HG03039 (cell line): Measurements from ENCODE around the gene FAXC.
"Not testable (repeated sequence)": the region's sequence is repeated elsewhere in the genome, so short reads cannot be mapped to it uniquely, and the experiment has no call there.

Source experiments
- ATAC-seq: cut with Tn5 transposase; IDR thresholded peaks from one replicate; pipeline ENCODE4 v1.9.1; 2021; ENCODE audit warnings: mild to moderate bottlenecking, moderate library complexity; ENCODE audit not compliant: unreplicated experiment

Gene FAXC

DNA sequence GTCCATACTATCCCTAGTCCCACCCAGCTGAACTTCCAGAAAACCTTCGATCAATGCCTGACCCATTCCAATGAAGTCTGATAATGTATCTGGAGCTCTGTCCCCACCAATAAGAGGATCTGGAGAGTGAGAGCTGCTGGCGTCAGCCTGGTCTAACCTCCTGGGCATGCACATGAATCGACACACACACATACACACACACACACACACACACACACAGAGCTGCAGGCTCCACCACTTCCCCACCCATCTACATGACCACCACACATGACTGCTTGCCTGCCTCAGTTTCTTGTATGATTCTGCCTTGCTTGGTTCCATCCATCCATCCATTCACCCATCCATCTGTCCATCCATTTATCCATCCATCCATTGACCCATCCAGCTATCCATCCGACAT is 60.8 kb downstream of the FAXC start:
- ATAC-seq, result no peak

DNA sequence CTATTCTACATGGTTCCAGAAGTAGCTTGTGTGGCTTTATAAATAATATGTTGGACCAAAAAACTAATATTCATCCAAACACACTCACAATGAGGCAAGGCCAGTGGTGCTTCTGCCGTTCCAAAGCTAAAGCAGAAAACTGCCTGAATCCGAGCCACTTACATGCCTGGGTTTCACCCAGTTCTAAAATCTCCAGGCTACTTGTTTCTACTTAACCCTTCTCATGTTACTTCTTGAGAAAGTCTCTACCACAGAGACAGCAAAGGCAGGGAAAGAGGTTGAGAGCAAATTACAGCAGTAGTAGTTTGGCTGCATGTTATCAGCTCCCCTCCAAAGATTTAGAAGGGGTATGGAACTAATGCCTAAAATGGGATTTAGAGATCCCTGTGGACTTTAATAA is 62.0 kb downstream of the FAXC start:
- ATAC-seq, result no peak

DNA sequence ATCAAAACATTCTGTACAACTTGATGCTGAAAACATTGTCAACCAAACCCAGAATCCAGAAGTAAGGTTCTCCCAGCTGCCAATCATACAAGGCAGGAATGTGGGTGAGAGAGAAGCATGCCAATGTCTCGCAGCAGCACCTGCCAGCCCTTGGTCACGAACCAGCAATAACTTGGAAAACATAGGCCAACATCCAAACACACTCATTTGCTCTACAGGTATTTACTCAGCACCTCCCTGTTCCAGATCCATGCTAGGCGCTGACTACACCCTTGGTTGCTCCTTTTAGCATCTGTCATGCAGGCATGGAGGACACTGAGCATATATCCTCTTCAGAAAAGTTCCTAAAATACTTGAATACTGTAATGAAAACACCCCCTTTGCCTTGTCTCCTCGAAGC is 63.6 kb downstream of the FAXC start:
- ATAC-seq, result no peak

DNA sequence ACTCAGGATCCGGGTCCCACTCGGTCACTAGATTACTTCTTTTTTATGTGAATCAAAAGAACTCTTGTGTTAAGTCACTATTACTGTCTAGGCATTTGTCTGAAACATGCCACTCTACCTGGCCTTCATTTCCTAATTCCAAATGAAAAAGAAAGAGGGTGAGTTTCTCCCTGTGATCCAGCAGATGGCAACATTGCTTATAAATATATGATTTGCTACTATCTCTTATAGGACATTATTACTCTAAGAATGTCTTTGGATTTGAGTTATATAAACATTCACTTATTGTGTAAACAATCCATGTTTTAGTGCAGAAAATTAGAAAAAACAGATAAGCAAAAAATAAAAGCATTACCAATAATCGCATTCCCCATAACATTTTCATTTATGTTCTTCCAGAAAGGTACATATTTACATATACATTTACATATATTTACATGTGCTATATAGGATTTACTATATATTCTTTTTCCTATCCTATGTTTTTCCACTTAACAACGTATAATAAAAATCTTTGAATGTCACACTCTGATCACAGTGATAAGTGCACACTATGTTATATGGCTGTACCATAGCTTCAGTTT is 66.9 kb downstream of the FAXC start:
- no peak for ATAC-seq

DNA sequence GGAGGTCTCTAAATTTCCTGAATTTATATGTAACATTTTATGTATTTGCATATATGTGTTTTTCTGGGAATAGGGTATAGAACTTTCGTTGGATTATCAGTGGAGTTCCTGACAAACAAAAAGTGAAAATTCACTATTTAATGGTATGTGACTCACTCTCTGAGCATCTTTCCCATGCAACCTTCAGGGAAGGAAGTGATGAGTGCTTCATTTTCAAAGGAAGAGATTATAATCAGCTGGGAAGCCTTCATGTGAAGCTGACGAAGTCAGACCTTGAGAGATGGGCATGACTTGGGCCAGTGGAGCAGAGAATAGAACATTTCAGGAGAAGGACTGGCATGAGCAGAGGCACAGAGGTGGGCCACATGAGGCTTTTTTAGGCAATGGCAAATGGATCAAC is 72.7 kb downstream of the FAXC start:
- no peak for ATAC-seq

- no peak for ATAC-seq
These were observed 78.6 kb downstream of the FAXC start for GRCh38 chr6:99270826-99271225.

- no peak for ATAC-seq
These were observed 79.4 kb downstream of the FAXC start for GRCh38 chr6:99270030-99270429.

DNA sequence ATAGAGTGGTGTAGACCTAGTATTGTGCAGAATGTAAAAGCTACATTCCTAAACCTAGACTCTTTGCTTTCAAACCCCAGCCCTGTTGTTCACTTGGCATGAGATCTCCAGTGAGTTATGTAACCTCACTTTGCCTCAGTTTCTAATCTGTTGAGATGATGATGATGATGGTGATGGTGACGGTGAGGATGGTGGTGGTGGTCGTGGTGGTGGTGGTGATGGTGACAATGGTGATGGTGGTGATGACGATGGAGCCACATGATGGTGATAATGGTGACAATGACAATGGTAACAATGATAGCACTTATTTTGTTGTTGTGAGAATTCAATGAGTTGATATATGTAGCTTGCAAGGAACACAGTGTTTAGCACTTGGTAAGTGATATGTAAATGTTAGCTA is 80.3 kb downstream of the FAXC start:
- no peak for ATAC-seq

DNA sequence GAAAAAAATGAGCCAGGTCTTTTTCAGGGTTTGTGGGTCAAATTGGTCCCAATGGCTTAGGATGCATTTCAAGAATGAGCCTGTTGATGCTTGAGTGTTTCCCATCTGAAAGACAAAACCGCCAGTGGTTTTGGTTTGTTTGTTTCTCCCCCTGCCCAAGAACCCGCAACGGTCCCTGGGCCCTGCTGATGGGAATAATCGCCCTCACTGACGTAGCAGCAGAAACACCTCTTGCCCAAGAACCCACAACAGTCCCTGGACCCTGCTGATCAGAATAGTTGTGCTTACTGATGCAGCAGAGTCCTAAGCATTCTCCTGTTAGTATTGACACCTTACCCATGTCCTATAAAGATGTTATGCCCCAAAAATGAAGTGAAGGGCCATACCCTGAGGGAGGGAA is 82.5 kb downstream of the FAXC start:
- ATAC-seq, result not testable (repeated sequence)

GRCh38 chr6:99265447-99265846 is 84.0 kb downstream of the FAXC start:
- not testable (repeated sequence) for ATAC-seq

- no peak for ATAC-seq
These were observed 94.6 kb downstream of the FAXC start for GRCh38 chr6:99254616-99255550.

DNA sequence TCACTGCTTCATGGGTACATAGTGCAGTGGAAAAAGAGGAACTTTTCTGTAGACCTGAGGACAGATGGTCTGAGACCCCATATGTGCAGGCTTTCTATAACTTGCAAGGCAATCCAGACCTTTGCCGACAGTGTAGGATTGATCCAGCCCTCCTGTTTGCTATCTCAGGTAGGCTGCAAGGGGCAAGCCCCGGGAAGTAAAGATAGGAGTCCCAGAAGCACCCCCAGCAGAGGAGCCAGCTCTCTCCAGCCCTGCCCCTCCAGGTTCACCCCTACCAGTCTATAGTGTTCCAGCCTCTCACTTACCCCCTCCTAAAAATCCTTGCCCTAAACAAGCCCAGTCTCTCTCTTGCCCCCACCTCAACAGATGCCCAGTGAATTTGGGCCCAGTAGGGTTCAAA is 96.2 kb downstream of the FAXC start:
- no peak for ATAC-seq

DNA sequence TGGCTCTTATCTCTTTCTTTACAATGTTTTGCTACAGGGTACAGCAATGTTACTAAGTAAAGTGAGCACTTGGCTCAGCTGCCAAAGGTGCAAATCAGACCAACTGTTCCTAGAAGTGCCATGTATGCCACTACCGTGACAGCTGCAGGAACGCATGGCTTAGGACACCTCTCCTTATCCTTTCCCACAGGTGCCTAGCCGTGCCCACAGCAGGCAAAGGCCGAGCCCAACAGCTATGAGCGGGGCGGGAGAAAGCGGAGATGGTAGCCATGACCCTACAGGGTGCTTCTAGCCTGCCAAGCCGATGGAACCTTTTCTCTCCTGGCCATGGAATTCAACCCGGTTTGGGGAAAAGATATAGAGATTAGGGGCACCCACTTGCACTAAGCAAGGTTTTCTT is 97.1 kb downstream of the FAXC start:
- ATAC-seq, result no peak

- ATAC-seq, result no peak
These were observed 99.0 kb downstream of the FAXC start for GRCh38 chr6:99250476-99250875.

DNA sequence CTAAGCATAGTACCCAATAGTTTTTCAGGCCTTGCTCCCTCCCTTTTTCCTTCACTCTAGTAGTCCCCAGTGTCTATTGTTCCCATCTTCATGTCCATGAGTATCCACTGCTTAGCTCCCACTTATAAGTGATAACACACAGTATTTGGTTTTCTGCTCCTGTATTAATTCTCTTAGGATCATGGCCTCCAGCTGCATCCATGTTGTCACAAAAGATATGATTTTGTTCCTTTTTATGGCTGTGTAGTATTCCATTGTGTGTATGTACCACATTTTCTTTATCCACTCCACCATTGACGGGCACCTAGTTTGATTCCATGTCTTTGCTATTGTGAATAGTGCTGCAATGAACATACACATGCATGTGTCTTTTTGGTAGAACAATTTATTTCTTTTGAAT is 102.9 kb downstream of the FAXC start:
- no peak for ATAC-seq

DNA sequence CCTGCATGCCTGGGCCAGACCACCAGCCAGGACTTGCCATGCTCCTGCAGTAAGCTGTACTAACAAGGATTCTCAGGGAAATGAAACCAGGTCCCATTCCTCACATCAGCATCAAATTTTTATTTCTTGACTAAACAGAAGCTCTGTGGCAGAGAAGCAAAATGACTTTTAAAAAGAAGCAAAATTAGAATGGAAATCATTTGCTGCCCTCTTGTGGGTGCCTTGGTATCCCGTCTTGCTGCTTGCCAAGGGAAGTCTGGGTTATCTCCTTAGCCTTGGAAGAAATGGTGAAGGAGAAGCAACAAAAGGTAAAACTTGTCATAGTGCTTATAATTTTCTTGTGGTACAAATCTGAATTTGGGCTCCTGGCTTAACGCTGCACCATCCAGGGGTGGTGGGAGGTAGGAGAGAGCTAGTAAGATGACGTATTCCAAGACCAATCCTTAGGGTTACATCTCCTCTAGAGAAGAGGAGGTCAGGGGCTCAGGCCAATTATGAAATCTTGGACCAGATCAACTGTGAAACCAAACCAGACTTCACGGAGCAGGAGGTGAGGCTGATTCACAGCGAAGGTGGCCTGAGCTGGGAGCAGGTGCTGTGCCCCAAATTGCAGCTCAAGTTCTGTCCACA is 107.5 kb downstream of the FAXC start:
- no peak for ATAC-seq

GRCh38 chr6:99236010-99236409 is 113.5 kb downstream of the FAXC start:
- no peak for ATAC-seq

- ATAC-seq, result no peak
These were observed 116.3 kb downstream of the FAXC start for GRCh38 chr6:99233219-99233618.

DNA sequence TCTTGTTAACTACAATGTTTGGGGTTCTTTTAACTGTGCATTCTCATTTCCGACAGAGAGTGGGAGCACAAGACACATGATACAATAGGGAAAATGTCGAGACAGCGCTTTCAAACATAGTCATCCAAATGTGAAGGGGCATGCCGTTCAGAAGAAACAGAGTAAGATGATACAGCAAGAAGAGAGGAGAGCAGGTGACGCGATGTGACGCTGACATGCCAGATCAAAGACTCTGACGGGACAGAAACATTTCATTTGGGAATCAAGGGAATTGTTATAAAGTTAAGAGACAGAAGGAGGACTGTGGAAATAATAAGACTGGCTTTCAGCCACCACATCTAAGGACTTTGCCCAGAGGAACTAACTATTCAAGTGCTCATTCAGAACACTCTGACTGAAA is 117.4 kb downstream of the FAXC start:
- ATAC-seq, result no peak

DNA sequence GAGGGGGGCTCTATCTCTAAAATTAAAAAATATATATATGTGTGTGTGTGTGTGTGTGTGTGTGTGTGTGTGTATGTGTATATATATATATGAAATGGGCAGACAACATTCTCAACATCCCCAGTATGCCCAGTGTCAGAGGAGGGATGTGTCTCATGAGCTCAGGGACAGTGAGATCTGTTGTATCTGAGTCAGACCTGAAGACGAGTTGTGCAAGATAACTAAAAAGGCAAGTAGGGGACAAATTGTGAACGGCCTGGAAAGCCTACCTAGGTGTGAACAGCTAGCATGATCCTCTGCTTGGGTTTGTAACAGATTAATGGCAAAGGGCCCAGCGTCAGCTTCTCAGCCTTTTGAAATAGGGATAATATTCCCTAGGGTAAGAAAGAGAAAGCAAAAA is 124.3 kb downstream of the FAXC start:
- ATAC-seq, result no peak
